Lung microvascular endothelial cell (primary cell): ENCODE data around the gene LYPD5. TPM values are rescaled to one million over a fixed set of nuclear protein-coding genes. Genes with fewer than 3 reads are reported as not detected.
"Not testable (repeated sequence)": the region's sequence is repeated elsewhere in the genome, so short reads cannot be mapped to it uniquely, and the experiment has no call there.

Source experiments
- DNase-seq, 2 donors: peaks; one replicate each; pipeline versions ENCODE4 v3.0.0 to v3.0.0-alpha.2; 2010; ENCODE audit warnings: low read depth in 2 of 2
- total RNA-seq: library from RNA; depleted of rRNA; stranded (reverse); fragments of >200 nt; gene quantifications from 2 replicates; pipeline ENCODE4 v1.2.1, GENCODE V29; 2014

LYPD5 gene
- total RNA-seq, 1 donor from 2014 or later: 0.40 TPM

- not testable (repeated sequence) for DNase-seq
These were observed 4.2 kb upstream of the LYPD5 start for GRCh38 chr19:43806401-43806800.

GRCh38 chr19:43804432-43804831 is 2.2 kb upstream of the LYPD5 start:
- DNase-seq: no peak

- DNase-seq: peak in 1 of 2 donors; percentile 35
These were observed 2.6 kb downstream of the LYPD5 start for GRCh38 chr19:43799502-43800142.

- peak; percentile 16 to 26 for DNase-seq
These were observed 3.5 kb downstream of the LYPD5 start for GRCh38 chr19:43798546-43799409.

- DNase-seq: no peak
These were observed 4.2 kb downstream of the LYPD5 start for GRCh38 chr19:43798026-43798545.

GRCh38 chr19:43797556-43797955 is 4.7 kb downstream of the LYPD5 start:
- no peak for DNase-seq

- DNase-seq: no peak
These were observed 5.1 kb downstream of the LYPD5 start for GRCh38 chr19:43797118-43797517.

- DNase-seq: no peak
These were observed 11.7 kb downstream of the LYPD5 start for GRCh38 chr19:43790587-43790986.

GRCh38 chr19:43789029-43789428 is 13.2 kb downstream of the LYPD5 start:
- DNase-seq: peak; percentile 58 to 68

GRCh38 chr19:43786665-43787064 is 15.6 kb downstream of the LYPD5 start:
- DNase-seq: no peak

- DNase-seq: peak; percentile 72 to 77
These were observed 17.1 kb downstream of the LYPD5 start for GRCh38 chr19:43784981-43785808.

GRCh38 chr19:43784241-43784980 is 17.8 kb downstream of the LYPD5 start:
- peak in 1 of 2 donors; percentile 82 for DNase-seq

GRCh38 chr19:43783636-43784035 is 18.6 kb downstream of the LYPD5 start:
- no peak for DNase-seq

GRCh38 chr19:43782689-43783231 is 19.5 kb downstream of the LYPD5 start:
- no peak for DNase-seq

- no peak for DNase-seq
These were observed 20.0 kb downstream of the LYPD5 start for GRCh38 chr19:43782311-43782660.

GRCh38 chr19:43781630-43782310 is 20.5 kb downstream of the LYPD5 start:
- no peak for DNase-seq

- DNase-seq: peak in 1 of 2 donors; percentile 47
These were observed 21.3 kb downstream of the LYPD5 start, which contains the start of gene KCNN4 for GRCh38 chr19:43780706-43781525. TSS of gene KCNN4 (minus strand) at chr19:43780973. CDS start at chr19:43780861, 112 bp downstream.

GRCh38 chr19:43779820-43780219 is 22.4 kb downstream of the LYPD5 start:
- DNase-seq: no peak

- DNase-seq: peak in 1 of 2 donors; percentile 21
These were observed 23.0 kb downstream of the LYPD5 start for GRCh38 chr19:43779147-43779819.
